BE2C (cell line): ENCODE data around the gene OR6S1.

Experiments used
- DNase-seq: peaks from one replicate; pipeline ENCODE4 v3.0.0-alpha.2; 2020
- H3K27me3 ChIP-seq: fragments of 250-450 bp; sonication (Bioruptor Pico); 2 replicates; pipeline ENCODE4 v1.5.1; 2020; ENCODE audit warnings: mild to moderate bottlenecking
- H3K36me3 ChIP-seq: fragments of 250-450 bp; sonication (Bioruptor Pico); 2 replicates; pipeline ENCODE4 v1.5.1; 2020; ENCODE audit warnings: mild to moderate bottlenecking
- H3K4me1 ChIP-seq: fragments of 250-450 bp; sonication (Bioruptor Pico); 2 replicates; pipeline ENCODE4 v1.5.1; 2020
- H3K4me3 ChIP-seq: 2 replicates; pipeline ENCODE4 v1.5.1; 2011; ENCODE audit warnings: low read depth, low read length
- H3K9me3 ChIP-seq: fragments of 250-450 bp; sonication (Bioruptor Pico); 2 replicates; pipeline ENCODE4 v1.5.1; 2020
- TF ChIP-seq, protein P1 (sequence below): IDR thresholded peaks from 2 replicates; pipeline ENCODE4 v1.5.1; 2012; ENCODE audit warnings: mild to moderate bottlenecking, low read depth, low read length

Gene OR6S1

DNA sequence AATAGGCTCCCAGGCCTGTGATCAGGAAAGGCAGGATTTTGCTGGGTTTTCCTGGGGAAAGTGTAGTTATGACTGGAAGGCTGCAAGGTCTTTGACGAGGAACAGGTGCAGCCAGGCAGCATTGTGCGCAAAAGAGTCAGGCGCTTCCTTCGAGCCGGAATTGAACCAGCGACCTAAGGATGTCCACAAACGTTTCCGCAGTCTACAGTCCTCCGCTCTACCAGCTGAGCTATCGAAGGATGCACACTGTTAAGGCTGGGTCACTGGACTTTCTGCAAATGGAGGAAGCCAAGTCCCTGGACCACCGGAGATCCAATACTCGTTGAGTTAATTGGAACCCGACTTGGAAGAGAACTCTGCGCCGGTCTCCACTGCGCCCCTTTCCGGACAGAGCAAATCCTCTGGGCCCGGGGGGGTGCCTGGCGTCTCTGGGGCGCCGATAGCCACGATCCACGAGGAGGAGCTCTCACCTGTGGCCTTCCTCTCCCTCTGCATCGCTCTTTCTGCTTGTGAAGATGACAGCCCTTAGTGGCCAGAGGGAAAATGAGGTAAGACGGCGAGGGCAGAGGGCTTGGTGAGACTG is 18.4 kb upstream of the OR6S1 start:
- no peak overlapping the region for H3K4me3 ChIP-seq
- H3K4me1 ChIP-seq = no peaks in the 10 kb centered on the region
- no peak for DNase-seq
- H3K27me3 ChIP-seq = peaks cover 21% of the 10 kb centered on the region
- no peaks in the 10 kb centered on the region for H3K9me3 ChIP-seq
- H3K36me3 ChIP-seq = no peaks in the 10 kb centered on the region
- TF ChIP-seq, protein P1, sequence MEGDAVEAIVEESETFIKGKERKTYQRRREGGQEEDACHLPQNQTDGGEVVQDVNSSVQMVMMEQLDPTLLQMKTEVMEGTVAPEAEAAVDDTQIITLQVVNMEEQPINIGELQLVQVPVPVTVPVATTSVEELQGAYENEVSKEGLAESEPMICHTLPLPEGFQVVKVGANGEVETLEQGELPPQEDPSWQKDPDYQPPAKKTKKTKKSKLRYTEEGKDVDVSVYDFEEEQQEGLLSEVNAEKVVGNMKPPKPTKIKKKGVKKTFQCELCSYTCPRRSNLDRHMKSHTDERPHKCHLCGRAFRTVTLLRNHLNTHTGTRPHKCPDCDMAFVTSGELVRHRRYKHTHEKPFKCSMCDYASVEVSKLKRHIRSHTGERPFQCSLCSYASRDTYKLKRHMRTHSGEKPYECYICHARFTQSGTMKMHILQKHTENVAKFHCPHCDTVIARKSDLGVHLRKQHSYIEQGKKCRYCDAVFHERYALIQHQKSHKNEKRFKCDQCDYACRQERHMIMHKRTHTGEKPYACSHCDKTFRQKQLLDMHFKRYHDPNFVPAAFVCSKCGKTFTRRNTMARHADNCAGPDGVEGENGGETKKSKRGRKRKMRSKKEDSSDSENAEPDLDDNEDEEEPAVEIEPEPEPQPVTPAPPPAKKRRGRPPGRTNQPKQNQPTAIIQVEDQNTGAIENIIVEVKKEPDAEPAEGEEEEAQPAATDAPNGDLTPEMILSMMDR = no peak

DNA sequence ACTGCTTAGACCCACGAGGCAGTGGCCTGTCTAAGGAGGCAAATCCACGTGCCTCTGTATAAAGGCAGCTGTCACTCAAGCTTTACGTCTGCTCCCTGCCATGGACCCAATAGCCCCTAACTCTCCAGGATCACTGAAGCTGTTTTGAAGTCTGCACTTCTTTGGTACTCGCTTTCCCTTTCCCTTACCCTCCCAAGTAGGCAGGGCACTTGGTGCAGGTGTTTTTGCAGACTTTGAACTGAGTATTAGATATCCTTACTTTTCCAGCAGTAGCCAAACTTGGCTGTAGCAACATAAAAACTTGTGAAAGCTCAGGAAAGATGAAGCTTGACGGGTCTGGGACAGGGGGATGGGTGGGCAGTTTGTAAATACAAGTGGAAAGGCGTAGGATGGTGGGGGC is 17.8 kb upstream of the OR6S1 start:
- no peaks in the 10 kb centered on the region for H3K36me3 ChIP-seq
- DNase-seq = no peak
- TF ChIP-seq, protein P1 = no peak
- no peak overlapping the region for H3K4me3 ChIP-seq
- H3K27me3 ChIP-seq = peaks cover 25% of the 10 kb centered on the region
- no peaks in the 10 kb centered on the region for H3K4me1 ChIP-seq
- H3K9me3 ChIP-seq = no peaks in the 10 kb centered on the region

DNA sequence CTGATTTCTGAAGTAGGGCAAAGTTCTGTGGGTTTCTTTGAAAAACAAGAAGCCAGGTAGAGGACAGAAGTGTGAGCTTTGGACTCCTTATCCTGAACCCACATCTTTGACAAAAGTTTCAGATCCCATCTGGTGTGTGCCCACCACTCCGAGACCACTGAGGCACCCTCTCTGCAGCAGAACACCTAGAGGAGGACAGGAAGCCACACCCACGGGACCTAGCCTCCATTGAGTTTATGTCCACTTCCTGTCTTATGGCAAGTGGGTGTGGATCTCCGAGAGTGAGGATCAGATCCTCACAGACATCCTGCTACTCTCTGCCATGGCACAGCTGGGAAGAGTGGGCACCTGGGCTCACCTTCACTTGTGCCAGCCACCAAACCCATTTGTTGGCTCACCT is 16.8 kb upstream of the OR6S1 start:
- no peak for DNase-seq
- H3K27me3 ChIP-seq = peaks cover 27% of the 10 kb centered on the region
- H3K4me1 ChIP-seq = no peaks in the 10 kb centered on the region
- TF ChIP-seq, protein P1 = no peak
- no peaks in the 10 kb centered on the region for H3K9me3 ChIP-seq
- H3K4me3 ChIP-seq = no peak overlapping the region
- H3K36me3 ChIP-seq = no peaks in the 10 kb centered on the region

DNA sequence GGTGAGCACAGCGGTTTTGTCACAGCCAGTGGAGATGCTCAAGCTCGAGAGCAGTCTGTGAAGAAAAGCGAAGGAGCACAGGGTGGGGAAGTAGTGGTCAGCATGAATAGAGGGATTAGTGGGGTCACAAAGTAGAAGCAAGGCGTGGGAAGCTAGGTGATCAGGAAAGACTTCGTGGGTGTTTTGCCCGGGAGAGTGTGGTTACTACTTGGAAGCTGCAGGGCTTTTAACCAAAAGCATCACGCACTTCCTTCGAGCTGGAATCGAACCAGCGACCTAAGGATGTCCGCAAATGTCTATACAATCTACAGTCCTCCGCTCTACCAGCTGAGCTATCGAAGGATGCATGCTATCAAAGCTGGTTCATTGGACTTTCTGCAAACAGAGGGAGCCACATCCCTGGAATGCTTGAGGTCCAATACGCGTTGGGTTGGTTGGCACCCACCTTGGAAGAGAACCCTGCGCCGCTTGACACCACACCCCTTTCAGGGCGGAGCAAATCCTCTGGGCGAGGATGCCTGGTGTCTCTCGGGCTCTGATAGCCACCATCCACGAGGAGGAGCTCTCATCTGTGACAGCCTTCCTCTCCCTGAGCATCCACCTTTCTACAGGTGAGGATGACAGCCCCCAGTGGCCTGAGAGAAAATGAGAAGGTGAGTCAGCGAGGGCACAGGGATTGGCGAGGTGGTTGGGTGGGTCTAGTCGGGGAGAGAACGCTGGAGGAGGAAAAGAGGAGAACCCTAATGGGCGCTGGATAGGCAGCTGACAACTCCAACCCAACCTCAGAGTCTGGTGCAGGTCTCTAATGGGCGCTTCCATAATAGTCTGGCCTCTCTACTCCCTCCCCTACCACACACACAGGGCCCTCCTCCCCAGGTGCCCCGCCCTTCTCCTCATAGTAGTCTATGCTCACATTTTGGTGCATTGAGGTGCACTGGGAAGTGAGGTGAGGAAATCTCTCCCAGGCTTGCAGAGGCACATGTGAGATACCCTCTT is 16.0 kb upstream of the OR6S1 start:
- peak; percentile 34 for DNase-seq
- TF ChIP-seq, protein P1 = peak; percentile 32

DNA sequence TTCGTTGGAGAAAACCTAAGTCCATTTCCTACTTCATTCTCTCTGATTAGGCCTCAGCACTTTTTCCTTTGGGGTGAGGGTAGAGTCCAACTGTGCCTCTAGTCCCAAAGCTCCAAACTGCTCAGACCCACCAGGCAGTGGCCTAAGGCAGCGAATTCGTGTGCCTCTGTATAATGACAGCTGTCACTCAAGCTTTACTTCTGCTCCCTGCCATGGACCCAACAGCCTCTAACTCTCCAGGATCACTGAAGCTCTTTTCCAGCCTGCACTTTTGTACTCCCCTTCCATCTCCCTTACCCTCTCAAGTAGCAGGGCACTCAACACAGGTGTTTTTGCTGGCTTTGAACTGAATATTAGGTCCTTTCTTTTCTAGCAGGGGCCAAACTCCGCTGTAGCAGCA is 14.8 kb upstream of the OR6S1 start:
- DNase-seq = no peak
- no peaks in the 10 kb centered on the region for H3K36me3 ChIP-seq
- H3K27me3 ChIP-seq = peaks cover 34% of the 10 kb centered on the region
- no peak overlapping the region for H3K4me3 ChIP-seq
- TF ChIP-seq, protein P1 = no peak
- H3K9me3 ChIP-seq = no peaks in the 10 kb centered on the region
- H3K4me1 ChIP-seq = no peaks in the 10 kb centered on the region

More for the DNA sequence above, 16.0 kb upstream of the OR6S1 start:
- Histone ChIP-seq H3K9me3 (no peaks in the 10 kb centered on the region), H3K4me3 (no peak overlapping the region), H3K4me1 (no peaks in the 10 kb centered on the region), H3K36me3 (no peaks in the 10 kb centered on the region), H3K27me3 (peaks cover 24% of the 10 kb centered on the region)

DNA sequence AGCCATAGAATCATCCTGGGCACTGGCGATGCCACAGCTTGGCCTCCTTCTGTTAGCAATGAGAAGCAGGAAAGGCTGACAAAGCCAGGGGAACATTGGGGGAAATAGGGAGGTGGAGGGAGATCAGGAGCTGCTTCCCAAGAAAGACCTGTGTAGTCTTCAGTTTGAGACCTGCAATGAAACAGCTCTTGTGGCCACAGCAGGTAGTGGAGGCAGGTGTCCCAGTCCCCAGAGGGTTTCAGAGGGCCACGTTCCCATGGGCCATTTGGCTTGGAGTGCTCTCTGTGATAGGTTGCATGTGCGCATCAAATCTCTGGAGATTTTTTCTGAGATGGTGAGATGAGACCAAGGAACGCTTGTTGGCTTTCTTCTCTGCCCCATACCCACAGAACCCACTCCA is 14.4 kb upstream of the OR6S1 start:
- Histone ChIP-seq H3K4me1 (no peaks in the 10 kb centered on the region), H3K4me3 (no peak overlapping the region), H3K9me3 (no peaks in the 10 kb centered on the region), H3K36me3 (no peaks in the 10 kb centered on the region), H3K27me3 (peaks cover 36% of the 10 kb centered on the region)
- DNase-seq = no peak
- TF ChIP-seq, protein P1 = no peak
